Stimulated activated CD8-positive, alpha-beta memory T cell treated with anti-CD3 and anti-CD28 coated beads, Interleukin-15, amount 100 ng/mL, for 4 hours (primary cell): ENCODE results near the gene UBXN11.
"Not testable (repeated sequence)": the region's sequence is repeated elsewhere in the genome, so short reads cannot be mapped to it uniquely, and the experiment has no call there.

Experiments used
- DNase-seq, 2 donors: peaks; one replicate each; pipeline ENCODE4 v3.0.0-alpha.2; 2020; ENCODE audit warnings: low read depth in 2 of 2

The UBXN11 gene

DNA sequence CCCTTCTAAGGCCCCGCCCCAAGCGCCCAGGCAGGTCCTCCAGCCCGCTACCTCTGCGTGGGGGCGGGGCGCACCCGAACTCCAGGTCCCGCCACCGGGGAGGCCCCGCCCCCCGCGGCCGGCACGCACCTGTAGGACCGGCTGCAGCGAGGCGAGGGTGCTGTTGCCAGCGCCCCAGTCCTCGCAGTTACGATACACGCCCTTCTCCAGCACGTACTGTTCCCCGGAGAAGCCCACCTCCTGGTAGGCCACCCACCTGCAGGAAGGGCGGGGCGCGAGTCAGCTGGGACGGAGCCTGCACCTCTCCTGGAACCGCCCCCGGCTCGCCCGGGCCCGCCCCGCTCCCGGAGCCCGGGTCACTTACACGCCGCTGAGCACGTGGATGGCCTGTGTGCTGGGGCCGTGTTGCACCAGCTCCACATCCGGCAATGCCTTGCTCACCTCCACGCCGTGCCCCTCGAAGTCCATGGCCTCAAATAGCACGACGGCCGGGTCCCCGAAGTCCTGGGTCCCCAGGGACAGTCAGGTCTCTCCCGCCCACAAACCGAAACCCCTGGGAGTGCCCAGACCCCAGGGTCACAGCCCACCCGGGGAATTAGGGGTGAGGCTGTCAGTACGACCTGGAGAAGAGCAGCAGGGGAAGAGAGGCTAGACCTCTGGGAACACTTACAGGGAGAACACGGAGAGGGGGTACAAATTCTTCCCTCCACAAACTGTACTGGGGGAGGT is 30.2 kb upstream of the UBXN11 start:
- peak; percentile 75 to 76 for DNase-seq

DNA sequence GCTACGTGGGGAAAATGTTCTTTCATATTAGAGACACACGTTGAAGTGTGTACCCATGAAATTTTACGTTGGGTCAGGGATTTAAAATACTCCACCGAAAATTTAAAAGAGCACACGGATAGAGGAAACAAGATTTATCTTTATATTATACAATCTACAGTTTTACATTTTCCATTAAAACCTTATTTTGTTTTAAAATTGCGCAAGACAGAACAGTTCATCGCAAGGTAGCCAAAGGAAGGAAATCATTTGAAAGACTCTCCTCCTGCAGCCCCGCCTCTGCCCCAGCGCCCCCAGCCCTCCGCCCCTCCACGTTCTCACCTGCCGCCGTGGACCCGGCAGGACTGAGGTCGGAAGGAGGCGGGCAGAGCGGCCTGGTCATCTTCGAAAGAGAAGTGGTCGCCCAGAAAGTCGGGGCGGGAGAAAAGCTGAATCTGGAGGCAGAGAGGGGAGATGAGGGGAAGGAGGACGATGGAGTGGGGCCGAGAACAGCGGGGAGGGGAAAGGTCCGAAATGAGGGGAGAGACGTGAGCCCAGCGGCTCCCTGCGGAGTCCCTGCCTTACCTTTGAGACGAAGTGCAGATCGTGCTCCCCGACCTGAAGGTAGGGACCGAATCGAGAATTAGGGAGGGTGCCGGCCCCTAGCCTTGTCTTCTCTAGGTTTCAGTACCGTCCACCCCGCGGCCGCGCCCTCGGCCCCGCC is 29.5 kb upstream of the UBXN11 start:
- DNase-seq = no peak

DNA sequence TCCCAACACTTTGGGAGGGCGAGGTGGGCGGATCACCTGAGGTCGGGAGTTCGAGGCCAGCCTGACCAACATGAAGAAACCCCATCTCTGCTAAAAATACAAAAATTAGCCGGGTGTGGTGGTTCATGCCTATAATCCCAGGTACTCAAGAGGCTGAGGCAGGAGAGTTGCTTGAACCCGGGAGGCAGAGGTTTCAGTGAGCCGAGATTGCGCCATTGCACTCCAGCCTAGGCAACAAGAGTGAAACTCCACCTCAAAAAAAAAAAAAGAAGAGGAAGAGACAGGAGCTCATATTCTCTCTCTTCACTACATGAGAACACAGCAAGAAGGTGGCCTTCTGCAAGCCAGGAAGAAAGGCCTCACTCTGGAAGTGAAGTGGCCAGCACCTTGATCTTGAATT is 26.9 kb upstream of the UBXN11 start:
- not testable (repeated sequence) for DNase-seq

DNA sequence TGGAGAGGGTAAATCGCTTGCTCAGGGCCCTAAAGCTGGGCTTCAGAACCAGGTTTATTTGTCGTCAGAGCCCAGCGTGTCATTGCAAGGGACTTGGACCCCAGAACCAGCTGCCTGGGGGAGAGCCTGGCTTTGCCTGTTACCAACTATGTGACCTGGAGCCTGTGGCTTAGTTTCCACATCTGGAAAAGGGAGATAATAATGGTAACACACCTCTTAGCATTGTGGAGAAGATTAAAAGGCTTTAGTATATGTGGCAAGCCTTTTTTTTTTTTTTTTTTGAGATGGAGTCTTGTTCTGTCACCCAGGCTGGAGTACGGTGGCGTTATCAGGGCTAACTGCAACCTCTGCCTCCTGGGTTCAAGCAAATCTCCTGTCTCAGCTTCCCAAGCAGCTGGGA is 23.8 kb upstream of the UBXN11 start:
- DNase-seq = no peak

DNA sequence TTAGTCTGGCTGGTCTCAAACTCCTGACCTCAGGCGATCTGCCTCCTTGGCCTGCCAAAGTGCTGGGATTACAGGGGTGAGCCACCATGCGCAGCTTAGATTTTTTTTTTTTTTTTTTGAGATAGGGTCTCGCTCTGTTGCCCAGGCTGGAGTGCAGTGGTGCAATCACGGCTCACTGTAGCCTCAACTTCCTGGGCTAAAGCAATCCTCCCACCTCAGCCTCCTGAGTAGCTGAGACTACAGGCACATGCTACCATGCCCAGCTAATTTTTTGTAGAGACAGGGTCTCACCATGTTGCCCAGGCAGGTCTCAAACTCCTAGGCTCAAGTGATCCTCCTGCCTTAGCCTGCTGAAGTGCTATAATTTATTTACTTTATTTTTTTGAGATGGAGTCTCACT is 22.9 kb upstream of the UBXN11 start:
- DNase-seq = not testable (repeated sequence)

DNA sequence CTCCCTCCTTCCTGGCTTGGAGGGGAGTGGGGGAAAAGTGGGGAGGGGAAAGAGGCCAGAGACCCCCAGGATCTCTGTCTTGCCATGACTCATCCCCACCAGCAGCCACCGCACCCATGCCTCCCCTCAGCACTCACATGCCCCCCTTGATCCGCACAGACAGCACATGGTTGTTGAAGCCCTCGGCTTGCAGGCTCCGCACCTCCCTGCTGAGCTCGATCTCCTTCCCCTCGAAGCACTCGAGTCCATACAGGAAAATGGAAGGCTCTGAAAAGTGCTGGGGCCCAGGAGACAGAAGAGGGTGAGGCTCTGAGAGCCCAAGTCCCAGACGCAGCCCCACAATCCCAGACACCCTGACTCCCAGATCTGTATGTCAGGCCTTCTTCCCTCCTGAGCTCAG is 22.2 kb upstream of the UBXN11 start:
- no peak for DNase-seq

DNA sequence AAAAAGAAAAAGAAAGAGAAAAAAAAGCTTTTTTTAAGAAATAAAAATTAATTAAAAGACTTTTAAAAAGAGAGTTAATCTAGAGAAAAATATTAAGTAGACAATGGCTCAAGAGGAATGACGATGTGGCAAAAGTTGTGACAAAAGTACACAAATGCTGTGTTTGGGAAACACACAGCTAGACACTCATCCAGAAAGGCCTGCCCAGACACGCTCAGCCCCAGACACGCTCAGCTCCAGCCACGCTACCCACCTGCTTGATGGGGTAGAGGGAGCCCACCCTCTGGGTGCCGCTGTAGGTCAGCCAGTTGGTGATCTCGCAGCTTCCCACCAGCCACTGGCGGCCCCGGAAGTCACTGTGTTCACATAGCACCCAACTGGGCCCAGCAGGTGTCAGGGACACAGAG is 21.5 kb upstream of the UBXN11 start:
- DNase-seq = no peak

DNA sequence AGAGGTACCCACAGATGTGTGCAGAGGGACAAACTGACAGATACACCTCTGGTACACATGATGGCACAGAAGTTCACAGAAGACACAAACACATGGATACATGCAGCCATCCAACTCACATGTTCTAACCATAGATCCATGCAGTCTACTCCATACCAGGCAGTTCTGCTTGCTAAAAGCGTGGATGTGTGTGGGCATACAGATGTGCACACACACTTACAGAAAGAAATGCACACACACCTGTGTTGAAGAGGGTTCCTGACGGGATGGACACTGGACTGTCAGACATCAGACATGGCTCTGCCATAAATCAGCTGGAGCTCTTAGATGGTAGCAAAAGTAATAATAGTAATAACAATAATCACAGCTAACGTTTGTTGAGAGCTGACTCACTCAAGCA is 18.1 kb upstream of the UBXN11 start:
- DNase-seq = no peak

DNA sequence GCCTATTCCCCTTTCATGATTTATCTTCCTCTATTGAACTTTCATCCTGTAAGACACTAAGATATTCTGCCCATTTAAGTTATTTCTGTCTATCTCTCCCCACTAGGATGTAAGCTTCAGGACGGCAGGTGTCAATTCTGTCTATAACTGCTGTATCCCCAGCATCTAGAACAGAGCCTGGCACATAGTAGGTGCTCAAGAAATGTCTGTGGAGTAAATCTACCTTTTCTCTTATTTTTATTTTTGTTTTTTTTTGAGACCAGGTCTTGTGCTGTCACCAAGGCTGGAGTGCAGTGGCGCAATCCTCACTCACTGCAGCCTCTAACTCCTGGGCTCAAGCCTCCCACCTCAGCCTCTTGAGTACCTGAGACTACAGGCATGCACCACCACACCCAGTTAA is 16.9 kb upstream of the UBXN11 start:
- no peak for DNase-seq

DNA sequence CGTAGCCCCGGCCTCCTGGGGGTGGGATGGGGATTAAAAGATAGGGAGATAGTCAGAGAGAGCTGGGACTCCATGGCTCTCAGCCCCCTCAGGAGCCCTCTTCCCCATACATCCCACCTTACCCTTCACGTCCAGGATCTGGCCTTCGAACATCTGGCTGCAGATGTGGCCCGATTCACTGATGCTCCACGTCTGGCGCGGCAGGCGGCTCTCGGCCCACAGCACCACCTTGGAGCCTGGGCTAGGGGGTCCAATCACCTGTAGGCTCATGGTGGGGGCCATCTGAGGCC is 15.6 kb upstream of the UBXN11 start:
- DNase-seq = no peak

DNA sequence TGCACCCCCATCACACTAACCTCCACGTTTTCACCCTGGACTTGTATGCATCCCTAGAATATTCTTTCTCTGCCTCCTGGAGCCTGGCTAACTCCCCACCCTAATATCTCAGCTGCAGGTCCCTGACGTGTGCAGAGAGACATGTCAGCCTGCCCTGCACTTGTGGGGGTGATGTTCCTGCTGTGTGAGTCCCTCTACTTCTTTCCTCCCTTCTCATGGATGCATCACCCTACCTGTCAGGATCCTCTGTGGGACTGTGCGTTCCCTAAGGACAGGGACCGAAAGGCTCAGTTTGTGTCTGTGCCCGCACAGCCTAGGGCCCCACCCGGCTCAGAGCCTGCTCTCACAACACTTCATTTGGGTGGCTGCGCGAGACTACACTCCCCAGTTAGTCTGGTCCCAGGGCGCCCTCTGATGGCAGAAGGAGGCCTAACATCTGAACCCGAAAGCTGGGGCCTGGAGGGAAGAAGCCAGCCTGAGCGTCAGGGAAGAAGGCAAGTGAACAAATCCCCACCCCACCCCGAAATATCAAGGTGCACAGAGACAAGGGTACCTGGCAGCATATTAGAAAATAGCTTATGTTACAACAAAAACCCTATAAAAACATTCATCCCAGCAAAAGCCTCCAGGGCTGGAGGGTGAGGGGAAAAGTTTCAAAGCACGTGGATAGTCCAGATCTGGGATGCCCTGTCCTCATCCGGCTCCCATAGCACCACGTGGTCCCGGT is 15.0 kb upstream of the UBXN11 start:
- DNase-seq = peak; percentile 80 to 91

DNA sequence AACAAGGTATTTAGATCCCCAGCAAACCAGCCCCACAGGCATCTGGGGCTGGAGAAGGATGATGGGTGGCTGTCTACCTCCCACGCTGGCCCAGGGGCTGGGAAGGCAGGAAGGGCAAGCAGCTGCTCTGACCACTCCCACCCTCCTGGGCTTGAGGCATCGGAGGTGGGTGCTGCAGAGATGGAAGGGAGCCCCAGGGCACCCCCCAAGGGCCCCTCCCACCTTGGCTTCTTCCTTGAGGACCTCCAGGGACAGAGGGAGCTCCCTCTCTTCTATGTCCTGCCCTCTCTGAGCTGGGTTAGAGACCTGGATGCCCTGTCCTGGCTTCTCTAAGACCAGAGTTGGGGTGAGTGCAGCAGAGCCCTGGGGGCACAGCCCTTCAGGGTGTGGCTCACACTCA is 14.5 kb upstream of the UBXN11 start:
- no peak for DNase-seq

DNA sequence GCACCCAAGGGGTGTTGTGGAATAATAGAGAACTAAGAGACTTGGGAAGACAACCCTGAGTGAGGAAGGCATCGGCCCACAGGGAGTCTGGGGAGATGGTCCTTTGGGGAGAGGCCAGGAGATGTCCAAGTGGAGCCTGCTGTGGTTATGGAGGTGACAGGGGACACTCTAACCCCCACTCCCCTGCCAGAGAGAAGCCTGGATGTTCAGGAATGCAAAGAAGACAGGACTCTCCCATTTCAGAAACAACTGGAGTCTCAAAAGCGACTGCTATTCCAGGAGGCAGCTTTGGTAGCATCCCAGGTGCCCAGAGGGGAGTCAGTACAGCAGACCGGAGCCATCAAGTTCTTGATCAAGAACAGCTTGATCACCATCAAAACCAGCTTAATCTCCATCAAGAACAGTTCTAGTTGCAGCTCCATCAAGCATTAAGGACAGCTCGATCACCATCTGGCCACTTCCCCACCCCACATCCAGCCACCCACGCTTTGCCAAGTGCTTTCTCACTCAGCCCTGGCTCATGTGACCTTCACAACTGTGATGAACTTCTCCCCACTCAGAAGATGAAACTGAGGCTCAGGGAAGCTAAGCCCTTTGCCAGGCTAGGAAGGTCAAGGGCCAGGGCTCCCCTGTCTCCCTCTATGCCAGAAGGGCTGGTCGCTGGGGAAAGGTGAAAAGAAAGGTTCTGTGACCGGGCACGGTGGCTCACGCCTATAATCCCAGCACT is 12.1 kb upstream of the UBXN11 start:
- no peak for DNase-seq

DNA sequence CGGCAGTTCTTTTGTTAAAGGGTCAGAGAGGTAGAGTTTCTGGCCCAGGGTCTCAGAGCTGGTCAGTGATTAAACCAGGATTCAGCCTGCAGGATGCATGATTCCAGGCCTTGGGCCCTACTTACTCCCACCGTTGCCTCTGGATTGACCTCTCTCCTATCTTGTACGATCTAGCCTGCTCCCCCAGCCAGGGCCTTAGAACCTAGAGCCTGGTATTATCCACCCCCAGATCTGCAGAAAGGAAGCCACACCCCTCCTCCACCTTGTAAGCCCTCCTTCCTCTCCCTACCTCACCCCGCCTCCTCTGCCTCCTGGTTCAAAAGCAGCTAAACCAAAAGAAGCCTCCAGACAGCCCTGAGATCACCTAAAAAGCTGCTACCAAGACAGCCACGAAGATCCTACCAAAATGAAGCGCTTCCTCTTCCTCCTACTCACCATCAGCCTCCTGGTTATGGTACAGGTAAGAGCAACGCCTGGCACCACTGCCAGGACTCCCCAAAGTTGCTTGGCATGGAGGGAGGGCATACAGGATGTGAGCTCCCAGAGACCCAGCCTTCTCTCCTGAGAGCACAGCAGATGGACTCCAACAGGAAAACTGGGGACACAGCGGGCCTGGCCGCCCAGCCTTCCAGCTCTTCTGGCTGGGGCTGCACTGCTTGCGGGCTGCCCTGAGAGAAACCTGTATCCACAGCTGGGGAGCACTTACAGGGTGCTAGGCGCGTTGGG is 11.3 kb upstream of the UBXN11 start, which contains the start of gene CD52:
TSS of gene CD52 (plus strand) at position 347 of the 726 bp plus-strand sequence. CDS start at position 407, 60 bp downstream.
- peak; percentile 50 to 68 for DNase-seq

DNA sequence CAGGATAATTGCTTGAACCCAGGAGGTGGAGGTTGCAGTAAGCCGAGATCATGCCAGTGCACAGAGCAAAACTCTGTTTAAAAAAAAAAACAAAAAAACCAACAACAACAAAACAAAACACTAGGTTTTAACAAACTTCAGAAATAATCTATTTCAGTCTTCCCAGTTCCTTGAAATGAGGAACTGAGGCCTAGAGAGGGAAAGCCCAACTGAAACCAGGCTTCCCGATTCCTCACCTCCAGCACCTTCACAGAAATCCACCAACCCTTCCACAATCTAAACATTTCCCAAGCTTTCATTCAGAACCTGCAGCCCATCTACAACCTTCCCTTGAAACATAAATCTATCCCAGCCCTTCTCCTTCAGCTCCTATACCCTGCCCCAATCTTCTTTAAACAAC is 10.7 kb upstream of the UBXN11 start:
- no peak for DNase-seq

DNA sequence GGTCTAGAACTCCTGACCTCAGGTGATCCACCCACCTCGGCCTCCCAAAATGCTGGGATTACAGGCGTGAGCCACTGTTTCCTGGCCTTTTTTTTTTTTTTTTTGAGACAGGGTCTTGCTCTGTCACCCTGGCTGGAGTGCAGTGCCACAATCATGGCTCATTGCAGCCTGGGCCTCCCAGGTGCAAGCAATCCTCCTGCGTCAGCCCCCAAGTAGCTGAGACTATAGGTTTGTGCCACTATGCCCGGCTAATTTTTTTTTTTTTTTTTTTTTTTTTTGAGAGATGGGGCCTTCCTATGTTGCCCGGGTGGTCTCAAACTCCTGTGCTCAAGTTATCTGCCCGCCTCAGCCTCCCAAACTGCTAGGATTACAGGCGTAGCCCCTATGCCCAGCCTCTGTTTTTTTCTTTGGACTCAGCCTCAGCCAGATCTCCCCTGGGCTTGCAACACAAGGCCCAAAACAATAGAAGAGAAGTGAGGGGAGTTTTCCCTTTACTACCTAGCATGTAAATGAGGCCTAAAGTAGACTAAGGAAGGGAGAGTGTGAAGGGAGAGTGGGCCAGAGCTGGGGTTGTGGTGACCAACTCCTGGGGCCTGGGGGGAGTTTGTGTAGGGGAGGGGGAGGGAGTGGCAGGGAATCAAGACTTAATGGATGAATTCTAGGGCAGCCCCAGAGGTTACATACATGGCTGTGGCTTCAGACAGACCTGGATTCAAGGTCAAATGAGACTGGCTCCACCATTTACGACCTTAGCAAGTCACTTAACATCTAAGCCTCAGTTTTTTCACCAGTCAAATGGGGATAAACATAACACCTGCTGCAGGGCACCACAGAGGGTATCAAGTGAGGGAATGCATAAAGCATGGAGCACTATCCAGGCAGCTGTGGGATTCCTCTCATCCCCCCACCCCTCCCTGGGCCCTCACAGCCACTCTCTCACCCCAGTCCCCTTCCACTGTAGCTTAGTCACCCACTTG is 9.7 kb upstream of the UBXN11 start:
- DNase-seq = no peak

DNA sequence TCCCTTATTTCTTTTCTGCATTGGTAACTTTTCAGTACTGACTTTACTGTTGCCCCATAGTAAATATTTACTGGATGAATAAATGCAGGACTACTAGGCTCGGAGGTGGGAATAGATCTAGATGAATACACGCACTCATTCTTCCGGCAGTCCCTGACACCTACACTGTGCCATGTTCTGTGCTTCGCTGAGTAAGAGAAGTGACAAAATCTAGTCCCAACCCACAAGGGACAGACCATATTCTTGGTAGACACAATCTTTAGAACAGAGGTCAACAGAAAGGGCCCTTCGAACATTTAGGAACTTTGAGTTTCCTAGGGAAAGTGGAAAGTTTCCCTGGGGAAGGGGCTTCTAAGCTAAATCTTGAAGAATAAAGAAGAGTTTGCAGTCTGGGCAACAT is 8.1 kb upstream of the UBXN11 start:
- no peak for DNase-seq

DNA sequence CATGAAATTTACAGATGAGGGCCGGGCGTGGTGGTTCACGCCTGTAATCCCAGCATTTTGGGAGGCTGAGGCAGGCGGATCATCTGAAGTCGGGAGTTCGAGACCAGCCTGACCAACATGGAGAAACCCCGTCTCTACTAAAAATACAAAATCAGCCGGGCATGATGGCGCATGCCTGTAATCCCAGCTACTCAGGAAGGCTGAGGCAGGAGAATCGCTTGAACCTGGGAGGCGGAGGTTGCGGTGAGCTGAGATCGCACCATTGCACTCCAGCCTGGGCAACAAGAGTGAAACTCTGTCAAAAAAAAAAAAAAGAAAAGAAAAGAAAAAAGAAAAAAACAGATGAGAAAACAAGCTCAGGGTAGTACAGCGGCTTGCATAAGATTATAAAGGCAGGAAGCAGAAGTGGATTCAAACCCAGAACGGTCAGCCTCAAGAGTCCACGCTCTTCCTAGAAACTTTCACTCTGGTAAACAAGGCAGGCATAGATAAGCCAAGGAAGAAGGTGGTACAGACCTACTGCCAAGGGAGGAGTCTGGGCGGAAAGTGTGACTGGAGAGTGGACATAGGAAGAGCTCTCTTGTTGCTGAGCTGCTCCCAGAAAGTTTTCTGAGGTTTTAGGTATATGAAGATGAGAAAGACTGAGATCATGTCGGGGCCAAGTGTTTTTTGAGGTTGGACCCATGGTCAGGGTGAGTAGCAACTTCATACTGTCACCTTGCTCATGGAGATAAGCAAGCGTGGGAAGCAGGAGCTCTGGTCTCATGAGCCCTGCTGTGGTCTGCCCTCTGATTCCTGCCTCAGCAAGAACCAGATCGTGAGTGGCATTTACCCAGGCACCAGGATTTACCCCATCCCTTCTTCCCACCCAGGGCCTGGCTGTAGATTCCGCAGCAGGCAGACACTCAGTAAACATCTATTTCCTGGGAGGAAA is 1.8 kb upstream of the UBXN11 start:
- DNase-seq = not testable (repeated sequence)

DNA sequence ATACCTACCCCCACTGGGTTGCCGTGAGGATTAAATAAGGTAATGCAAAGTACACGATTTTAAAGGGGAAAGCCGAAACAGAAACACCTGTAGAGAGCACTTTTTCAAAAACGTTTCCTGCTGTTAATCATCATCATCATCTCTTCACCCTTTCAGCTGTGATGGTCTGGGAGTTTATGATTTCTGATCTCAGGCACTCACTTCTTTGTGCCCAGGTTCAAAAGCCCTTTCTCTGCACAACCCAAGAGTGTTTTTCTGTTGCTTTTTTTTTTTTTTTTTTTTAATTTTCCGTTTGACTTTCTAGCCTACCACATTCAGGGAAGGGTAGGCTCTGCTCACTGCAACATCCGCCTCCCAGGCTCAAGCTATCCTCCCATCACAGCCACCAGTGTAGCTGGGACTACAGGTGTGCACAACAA is 936 bp upstream of the UBXN11 start:
- DNase-seq = no peak
